Head of caudate nucleus (tissue), 42 donors: ENCODE results near the gene CXCL16.

Experiments
- DNase-seq, 42 donors: peaks; one replicate each; pipeline versions ENCODE4 v3.0.0 to v3.0.0-alpha.2; 2020 to 2021; ENCODE audit warnings: mixed read lengths in 7 of 42
- intact Hi-C: fragments of 100-400 bp; cut with DNase I; formaldehyde crosslinking; loops from one replicate; pipeline ENCODE4 v1.15.0; 2022

The CXCL16 gene

GRCh38 chr17:4764595-4764994, 24.9 kb upstream of the CXCL16 start:
- DNase-seq, result no peak
- intact Hi-C loops, result no loop called here

- intact Hi-C loops, result no loop called here
- no peak for DNase-seq
These were observed 20.1 kb upstream of the CXCL16 start for GRCh38 chr17:4759776-4760236.

GRCh38 chr17:4753392-4753791, 13.7 kb upstream of the CXCL16 start:
- DNase-seq, result no peak
- intact Hi-C loops, result no loop called here

- intact Hi-C loops, result no loop called here
- DNase-seq, result no peak
These were observed 12.2 kb upstream of the CXCL16 start for GRCh38 chr17:4751932-4752331.

- DNase-seq, result no peak
- intact Hi-C loops, result no loop called here
These were observed 10.9 kb upstream of the CXCL16 start for GRCh38 chr17:4750606-4751005.

- no peak for DNase-seq
- intact Hi-C loops, result no loop called here
These were observed 9.0 kb upstream of the CXCL16 start for GRCh38 chr17:4748686-4749085.

GRCh38 chr17:4747847-4748246, 8.1 kb upstream of the CXCL16 start:
- intact Hi-C loops, result no loop called here
- peak in 6 of 42 donors; percentile 18 to 56 (median 33) for DNase-seq

- DNase-seq, result peak in 1 of 42 donors; percentile 11
- intact Hi-C loops, result no loop called here
These were observed 5.6 kb upstream of the CXCL16 start for GRCh38 chr17:4744999-4745969.

- intact Hi-C loops, result no loop called here
- no peak for DNase-seq
These were observed 4.2 kb upstream of the CXCL16 start for GRCh38 chr17:4743898-4744297.

- no peak for DNase-seq
- intact Hi-C loops, result no loop called here
These were observed 3.5 kb upstream of the CXCL16 start for GRCh38 chr17:4743216-4743615.

GRCh38 chr17:4742629-4743028, 2.9 kb upstream of the CXCL16 start:
- intact Hi-C loops, result no loop called here
- DNase-seq, result no peak

- intact Hi-C loops, result no loop called here
- no peak for DNase-seq
These were observed 2.4 kb upstream of the CXCL16 start for GRCh38 chr17:4742133-4742532.

- DNase-seq, result no peak
- intact Hi-C loops, result no loop called here
These were observed 1.8 kb upstream of the CXCL16 start for GRCh38 chr17:4741544-4741943.

- intact Hi-C loops, result no loop called here
These were observed 856 bp upstream of the CXCL16 start for GRCh38 chr17:4740584-4740983.

GRCh38 chr17:4740025-4740351, 260 bp upstream of the CXCL16 start:
- no peak for DNase-seq
- intact Hi-C loops, result no loop called here

More at GRCh38 chr17:4740584-4740983, 856 bp upstream of the CXCL16 start:
- DNase-seq, result no peak

- DNase-seq, result no peak
- intact Hi-C loops, result no loop called here
These were observed 1.3 kb downstream of the CXCL16 start for GRCh38 chr17:4738136-4739121.

- intact Hi-C loops, result no loop called here
- DNase-seq, result peak in 17 of 42 donors; percentile 7 to 58 (median 31)
These were observed 3.7 kb downstream of the CXCL16 start for GRCh38 chr17:4735876-4736651.

- DNase-seq, result no peak
- intact Hi-C loops, result loop anchor here (5.0 kb wide), 2 partner anchors 52 to 152 kb away; partner anchors contain the start of genes GLTPD2 and VMO1
These were observed 4.8 kb downstream of the CXCL16 start for GRCh38 chr17:4734857-4735475.
